Neural cell (in vitro differentiated cells): ENCODE data around the gene INPP4B.

ENCODE experiments used
- CTCF ChIP-seq: fragments of 450-650 bp; IDR thresholded peaks from 2 replicates; pipeline ENCODE4 v1.5.1; 2014; ENCODE audit warnings: antibody characterized with exemption, mild to moderate bottlenecking, moderate library complexity; ENCODE audit not compliant: poor library complexity, severe bottlenecking
- REST ChIP-seq: IDR thresholded peaks from 2 replicates; pipeline ENCODE4 v1.6.1; 2012; ENCODE audit warnings: borderline replicate concordance

- TF ChIP-seq CTCF: no peak
- no peak for TF ChIP-seq REST
Observed at GRCh38 chr4:142500966-142501365, 345.1 kb downstream of the INPP4B start.
